Breast epithelium (tissue), 3 donors: ENCODE results near the gene RASAL1.

Experiments
- CTCF ChIP-seq, 3 donors: fragments of 450-650 bp; IDR thresholded peaks; one replicate each; pipeline ENCODE4 v1.5.1; 2016 to 2017; ENCODE audit warnings: antibody characterized with exemption in 3 of 3, mild to moderate bottlenecking in 3 of 3, moderate library complexity in 3 of 3
- POLR2A ChIP-seq: fragments of 450-650 bp; IDR thresholded peaks from one replicate; pipeline ENCODE4 v1.6.1; 2016; ENCODE audit warnings: antibody characterized with exemption, mild to moderate bottlenecking, moderate library complexity
- POLR2AphosphoS5 ChIP-seq, 3 donors: sonication (generic); formaldehyde crosslinking; IDR thresholded peaks; one replicate each; pipeline ENCODE4 v1.6.1; 2017; ENCODE audit warnings: antibody characterized with exemption in 3 of 3

- TF ChIP-seq CTCF (IDR thresholded peaks at IDR 0.05): no peak
- TF ChIP-seq POLR2AphosphoS5 (IDR thresholded peaks at IDR 0.05): no peak
- TF ChIP-seq POLR2A: no peak
Measured at GRCh38 chr12:113091506-113091905, 44.1 kb downstream of the RASAL1 start.
